K562 (cell line): ENCODE measurements around the gene MPZL1. TPM values are rescaled to one million over a fixed set of nuclear protein-coding genes. Genes with fewer than 3 reads are reported as not detected.

Experiments
- AFF1 ChIP-seq, 2 experiments: fragments of 450-650 bp; IDR thresholded peaks; 2 replicates each; pipeline ENCODE4 v1.6.1; 2018; ENCODE audit warnings: mild to moderate bottlenecking in 2 of 2, low read depth in 1 of 2; ENCODE audit not compliant: partially characterized antibody in 2 of 2
- BMI1 ChIP-seq: fragments of 150-350 bp; IDR thresholded peaks from 2 replicates; pipeline ENCODE4 v1.6.1; 2014; ENCODE audit warnings: low read length
- CSDE1 ChIP-seq, 2 experiments: fragments of 450-650 bp; IDR thresholded peaks; 2 replicates each; pipeline ENCODE4 v1.6.1; 2016; ENCODE audit warnings: mild to moderate bottlenecking in 1 of 2
- GABPB1 ChIP-seq: sonication (generic); formaldehyde crosslinking; IDR thresholded peaks from 2 replicates; pipeline ENCODE4 v1.8.0; 2022; ENCODE audit warnings: mild to moderate bottlenecking, missing genetic modification reagents
- HBP1 ChIP-seq: fragments of 450-650 bp; formaldehyde crosslinking; IDR thresholded peaks from 2 replicates; pipeline ENCODE4 v1.4.0; 2022; ENCODE audit warnings: missing genetic modification characterization
- HNRNPK ChIP-seq: fragments of 200-400 bp; formaldehyde crosslinking; IDR thresholded peaks from one replicate; pipeline ENCODE4 v1.6.1; 2018; ENCODE audit warnings: mild to moderate bottlenecking, low read depth, low read length; ENCODE audit not compliant: poor library complexity, severe bottlenecking
- HNRNPUL1 ChIP-seq: fragments of 200-400 bp; formaldehyde crosslinking; IDR thresholded peaks from 2 replicates; pipeline ENCODE4 v1.6.1; 2017; ENCODE audit warnings: low read length
- MLLT1 ChIP-seq, 2 experiments: fragments of 450-650 bp; IDR thresholded peaks; 2 replicates each; pipeline ENCODE4 v1.6.1; 2016
- MTA1 ChIP-seq: fragments of 450-650 bp; IDR thresholded peaks from 2 replicates; pipeline ENCODE4 v1.6.1; 2017; ENCODE audit warnings: borderline replicate concordance
- NKRF ChIP-seq: fragments of 450-650 bp; IDR thresholded peaks from 2 replicates; pipeline ENCODE4 v1.6.1; 2016; ENCODE audit warnings: borderline replicate concordance
- PHF8 ChIP-seq: fragments of 200-600 bp; sonication (generic); IDR thresholded peaks from 2 replicates; pipeline ENCODE4 v1.6.1; 2012; ENCODE audit warnings: mixed run types, mild to moderate bottlenecking, inconsistent platforms, low read length, moderate library complexity, borderline replicate concordance
- POLR3A ChIP-seq: IDR thresholded peaks from 2 replicates; pipeline ENCODE4 v1.6.1; 2011; ENCODE audit warnings: borderline replicate concordance, mild to moderate bottlenecking, moderate library complexity; ENCODE audit not compliant: insufficient read length, insufficient read depth; ENCODE audit errors: extremely low read depth
- POU5F1 ChIP-seq: fragments of 150-350 bp; IDR thresholded peaks from 2 replicates; pipeline ENCODE4 v1.6.1; 2014; ENCODE audit warnings: borderline replicate concordance, low read length, low read depth, mild to moderate bottlenecking; ENCODE audit not compliant: partially characterized antibody
- RBM25 ChIP-seq: fragments of 200-400 bp; formaldehyde crosslinking; IDR thresholded peaks from 2 replicates; pipeline ENCODE4 v1.6.1; 2018; ENCODE audit warnings: low read length, low read depth, moderate library complexity; ENCODE audit not compliant: severe bottlenecking
- SMAD2 ChIP-seq: fragments of 150-350 bp; IDR thresholded peaks from 2 replicates; pipeline ENCODE4 v1.6.1; 2014; ENCODE audit warnings: low read depth, mild to moderate bottlenecking, low read length
- SMARCE1 ChIP-seq: fragments of 450-650 bp; IDR thresholded peaks from 2 replicates; pipeline ENCODE4 v1.7.1; 2016; ENCODE audit warnings: mild to moderate bottlenecking
- ZBED1 ChIP-seq: IDR thresholded peaks from 2 replicates; pipeline ENCODE4 v1.6.1; 2014
- ZEB2 ChIP-seq: fragments of 450-650 bp; IDR thresholded peaks from 2 replicates; pipeline ENCODE4 v1.6.1; 2016
- ZNF3 ChIP-seq: fragments of 250-450 bp; sonication (Bioruptor Pico); IDR thresholded peaks from 2 replicates; pipeline ENCODE4 v1.5.0; 2021; ENCODE audit warnings: mild to moderate bottlenecking, moderate library complexity
- ZNF57 ChIP-seq: fragments of 450-650 bp; formaldehyde crosslinking; IDR thresholded peaks from 2 replicates; pipeline ENCODE4 v1.4.0; 2020; ENCODE audit warnings: mild to moderate bottlenecking, moderate library complexity
- polyA plus RNA-seq, 8 experiments: library from polyadenylated mRNA; depleted of rRNA in 4 of 8; stranded (reverse) in 5 of 8; unstranded in 3 of 8; fragments of >200 nt; fragmentation: Nextera tagmentation in 2 of 8; fragmentation: Illumina TruSeq in 1 of 8; extraction: Ambion mirVana in 2 of 8; extraction: Trizol in 1 of 8; gene quantifications; 2 replicates each; pipeline versions ENCODE4 v1.2.1 to v1.2.3, GENCODE V29; 2011 to 2014; ENCODE audit warnings: inconsistent platforms in 1 of 8, missing spikeins in 1 of 8
- total RNA-seq, 7 experiments: library from RNA; depleted of rRNA in 6 of 7; stranded (reverse); fragments of >200 nt in 6 of 7; fragmentation: Illumina TruSeq in 2 of 7; extraction: Trizol in 2 of 7; gene quantifications; 2 replicates each; pipeline versions ENCODE4 v1.2.1 to v1.2.3, GENCODE V29; 2011 to 2021; ENCODE audit warnings: low replicate concordance in 1 of 7

Gene MPZL1
- total and polyA plus RNA-seq, 9 of the 15 experiments (the other 6 are each of a cell fraction or from before 2014, with no cell fraction given) = 14.5 to 153 (median 66.5) TPM

GRCh38 chr1:167714439-167715156 lies 7.2 kb upstream of the MPZL1 start (continued):
- peak; percentile 94 for TF ChIP-seq NKRF
- TF ChIP-seq HBP1 (CRISPR knock-in tag) = peak; percentile 88
- TF ChIP-seq CSDE1 (IDR thresholded peaks at IDR 0.05) = peak in 1 of 2 experiments; percentile 88; a peak in 2 of 4 replicates
- no peak for TF ChIP-seq SMARCE1
- TF ChIP-seq MLLT1 (IDR thresholded peaks at IDR 0.05) = peak; percentile 64 to 81; a peak in 3 of 4 replicates
- TF ChIP-seq HNRNPUL1 = no peak
- no peak for TF ChIP-seq HNRNPK
- peak; percentile 88 for TF ChIP-seq GABPB1 (CRISPR knock-in tag)
- no peak for TF ChIP-seq RBM25
- TF ChIP-seq MTA1 = peak; percentile 87
- peak; percentile 90 for TF ChIP-seq PHF8
- no peak for TF ChIP-seq SMAD2
- peak; percentile 62; the same call in 1 of the 2 replicates for TF ChIP-seq ZEB2
- peak in 1 of 2 experiments; percentile 87 for TF ChIP-seq AFF1 (IDR thresholded peaks at IDR 0.05; ENCODE audit: low read depth in 1 of 2, partially characterized antibody in 2 of 2)
- TF ChIP-seq ZBED1 = no peak
- TF ChIP-seq ZNF3 (CRISPR knock-in tag) = 0 out of 2 replicates have a peak, but pooled peaks have one; percentile 8
- no peak for TF ChIP-seq BMI1
- no peak for TF ChIP-seq POU5F1
- no peak; the same call in 1 of the 2 replicates for TF ChIP-seq ZNF57 (CRISPR knock-in tag)
- TF ChIP-seq POLR3A = peak; percentile 100
